NCI-H2107 treated with DMSO at 0.1 percent for 48 hours (cell line): ENCODE data around the gene SLAMF6.
"Not testable (repeated sequence)": the region's sequence is repeated elsewhere in the genome, so short reads cannot be mapped to it uniquely, and the experiment has no call there.

ENCODE experiments used
- DNase-seq: peaks from one replicate; lab custom pipeline; 2025; ENCODE audit not compliant: unreplicated experiment; lab: John Stamatoyannopoulos, UW

The SLAMF6 gene

DNA sequence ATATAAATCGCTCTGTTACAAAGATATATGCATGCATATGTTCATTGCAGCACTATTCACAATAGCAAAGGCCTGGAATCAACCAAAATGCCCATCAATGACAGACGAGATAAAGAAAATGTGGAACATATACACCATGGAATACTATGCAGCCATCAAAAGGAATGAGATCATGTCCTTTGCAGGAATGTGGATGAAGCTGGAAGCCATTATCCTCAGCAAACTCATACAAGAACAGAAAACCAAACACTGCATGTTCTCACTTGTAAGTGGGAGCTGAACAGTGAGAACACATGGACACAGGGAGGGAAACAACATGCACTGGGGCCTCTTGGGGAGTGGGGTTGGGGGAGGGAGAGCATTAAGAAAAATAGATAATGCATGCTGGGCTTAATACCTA is 5.5 kb downstream of the SLAMF6 start:
- DNase-seq = not testable (repeated sequence)

DNA sequence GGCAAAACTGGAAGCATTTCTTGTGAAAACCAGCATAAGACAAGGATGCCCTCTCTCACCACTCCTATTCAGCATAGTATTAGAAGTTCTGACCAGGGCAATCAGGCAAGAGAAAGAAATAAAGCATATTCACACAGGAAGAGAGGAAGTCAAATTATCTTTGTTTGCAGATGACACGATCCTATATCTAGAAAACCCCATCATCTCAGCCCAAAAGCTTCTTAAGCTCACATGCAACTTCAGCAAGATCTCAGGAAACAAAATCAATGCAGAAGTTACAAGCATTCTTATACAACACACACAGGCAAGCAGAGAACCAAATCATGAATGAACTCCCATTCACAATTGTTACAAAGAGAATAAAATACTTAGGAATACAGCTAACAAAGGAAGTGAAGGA is 7.1 kb downstream of the SLAMF6 start:
- not testable (repeated sequence) for DNase-seq

DNA sequence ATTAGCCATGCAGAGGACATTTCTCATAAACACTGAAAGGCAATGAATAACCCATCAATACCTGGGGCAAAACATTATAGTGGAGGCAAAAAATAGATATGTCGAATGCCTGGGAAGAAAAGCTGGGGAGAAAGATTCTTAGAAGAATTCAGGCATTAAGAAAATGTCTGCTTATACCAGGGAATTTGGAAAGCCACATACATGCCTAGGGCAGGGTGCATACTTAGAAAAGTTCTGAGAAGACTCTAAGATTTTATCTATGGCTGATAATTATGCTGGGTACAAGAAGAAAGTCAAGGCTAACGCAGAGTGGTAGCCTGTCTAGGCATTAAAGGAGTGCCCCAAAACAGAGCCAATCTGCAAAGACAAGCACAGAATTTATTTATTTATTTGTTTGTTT is 18.4 kb downstream of the SLAMF6 start:
- DNase-seq = no peak

DNA sequence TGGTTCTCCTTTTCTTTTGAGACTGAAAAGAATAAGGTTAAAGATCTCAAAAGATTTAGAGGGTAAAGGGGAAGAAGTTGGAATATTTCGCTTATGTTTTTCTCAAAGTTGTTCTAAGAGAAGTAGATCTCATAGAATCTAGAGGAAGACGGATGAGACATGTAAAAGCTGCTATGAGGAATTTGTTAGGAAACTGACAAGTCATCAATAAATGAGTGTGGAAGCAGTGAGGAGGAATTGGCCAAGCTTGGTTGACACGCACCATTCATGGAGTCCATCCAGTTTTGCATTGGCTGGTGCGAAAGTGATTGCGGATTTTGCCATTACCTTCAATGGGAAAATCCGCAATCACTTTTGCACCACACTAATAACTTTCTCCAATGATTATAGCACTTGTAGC is 20.0 kb downstream of the SLAMF6 start:
- DNase-seq = no peak

DNA sequence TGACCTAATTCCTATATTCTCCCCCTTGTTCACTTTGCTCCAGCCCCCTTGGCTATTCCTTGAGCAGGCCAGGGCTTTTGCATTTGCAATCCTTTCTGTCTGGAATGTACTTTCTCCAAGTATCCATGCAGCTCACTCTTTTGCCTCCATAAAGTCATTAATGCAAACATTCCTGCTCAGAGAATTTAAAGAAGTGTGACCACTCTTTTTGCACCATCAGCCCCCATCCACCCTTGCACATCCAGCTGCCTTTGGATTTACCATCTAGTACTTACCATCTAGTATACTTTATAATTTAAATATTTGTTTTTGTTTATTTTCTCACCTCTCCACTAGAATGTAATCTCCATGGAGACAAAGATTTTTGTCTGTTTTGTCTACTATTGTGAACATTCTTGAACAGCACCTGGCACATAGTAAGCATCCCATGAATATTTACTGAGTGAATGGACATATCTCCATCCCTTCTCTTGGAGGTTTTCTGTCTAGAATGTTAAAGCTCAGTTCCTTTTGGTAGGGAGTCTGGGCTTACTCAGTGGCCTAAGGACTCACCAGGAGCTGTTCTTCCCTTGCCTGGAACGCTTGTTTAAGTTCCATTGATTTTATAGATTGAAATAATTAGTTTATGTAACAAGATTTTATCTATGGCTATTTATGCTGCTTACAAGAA is 22.6 kb downstream of the SLAMF6 start:
- DNase-seq = no peak

DNA sequence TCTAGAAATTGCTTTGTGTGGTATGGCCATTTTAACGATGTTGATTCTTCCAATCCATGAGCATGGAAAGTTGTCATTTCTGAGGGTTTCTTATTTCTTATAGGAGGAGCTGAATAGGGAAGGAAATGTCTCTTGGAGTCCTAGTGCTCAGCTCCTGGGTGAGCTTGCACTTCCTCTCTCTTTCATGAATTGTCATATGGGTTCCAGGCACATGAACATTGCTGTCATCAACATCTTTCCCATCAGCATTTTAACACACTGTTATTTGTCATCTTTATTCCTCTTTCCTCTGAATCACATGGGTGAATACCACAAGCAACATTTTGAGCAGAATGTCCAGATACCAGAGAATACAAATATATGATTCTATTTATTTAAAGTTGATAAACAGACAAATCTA is 23.4 kb downstream of the SLAMF6 start:
- no peak for DNase-seq

DNA sequence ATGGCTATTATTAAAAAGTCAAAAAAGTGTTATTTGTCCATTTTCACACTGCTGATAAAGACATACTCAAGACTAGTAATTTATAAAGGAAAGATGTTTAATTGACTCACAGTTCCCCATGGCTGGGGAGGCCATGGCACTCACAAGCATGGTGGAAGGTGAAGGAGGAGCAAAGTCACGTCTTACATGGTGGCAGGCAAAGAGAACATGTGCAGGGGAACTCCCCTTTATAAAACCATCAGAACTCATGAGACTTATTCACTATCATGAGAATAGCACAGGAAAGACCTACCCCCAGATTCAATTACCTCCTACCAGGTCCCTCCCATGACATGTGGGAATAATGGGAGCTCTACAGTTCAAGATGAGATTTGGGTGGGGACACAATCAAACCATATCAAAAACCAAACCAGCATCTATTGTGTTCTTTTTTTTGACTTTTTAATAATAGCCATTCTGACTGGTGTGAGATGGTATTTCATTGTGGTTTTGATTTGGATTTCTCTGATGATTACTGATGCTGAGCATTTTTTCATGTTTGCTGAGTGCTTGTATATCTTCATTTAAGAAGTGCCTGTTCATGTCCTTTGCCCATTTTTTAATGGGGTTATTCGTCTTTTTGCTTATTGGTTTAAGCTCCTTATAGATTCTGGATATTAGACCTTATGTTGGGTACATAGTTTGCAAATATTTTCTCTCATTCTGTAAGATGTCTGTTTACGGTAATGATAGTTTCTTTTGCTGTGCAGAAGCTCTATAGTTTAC is 24.6 kb downstream of the SLAMF6 start:
- not testable (repeated sequence) for DNase-seq

DNA sequence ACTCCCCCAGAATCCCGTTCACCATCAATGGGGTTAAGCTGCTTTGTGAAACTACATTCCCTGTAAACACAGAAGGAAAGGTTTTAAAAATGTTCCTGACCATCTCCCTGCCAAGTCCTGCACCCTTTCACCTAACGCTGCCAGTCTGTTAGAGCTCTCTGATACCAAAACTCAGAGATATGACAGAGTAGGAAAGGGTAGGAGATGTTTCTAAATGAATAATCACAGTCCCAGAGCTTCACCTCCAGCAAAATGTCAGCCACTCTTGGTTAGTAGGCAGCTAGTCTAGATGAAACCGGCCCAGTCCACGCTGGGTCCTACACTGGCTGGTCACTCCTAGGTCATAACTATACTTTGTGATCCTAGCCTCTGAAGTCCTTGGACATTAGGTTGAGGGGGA is 26.7 kb downstream of the SLAMF6 start:
- DNase-seq = no peak

DNA sequence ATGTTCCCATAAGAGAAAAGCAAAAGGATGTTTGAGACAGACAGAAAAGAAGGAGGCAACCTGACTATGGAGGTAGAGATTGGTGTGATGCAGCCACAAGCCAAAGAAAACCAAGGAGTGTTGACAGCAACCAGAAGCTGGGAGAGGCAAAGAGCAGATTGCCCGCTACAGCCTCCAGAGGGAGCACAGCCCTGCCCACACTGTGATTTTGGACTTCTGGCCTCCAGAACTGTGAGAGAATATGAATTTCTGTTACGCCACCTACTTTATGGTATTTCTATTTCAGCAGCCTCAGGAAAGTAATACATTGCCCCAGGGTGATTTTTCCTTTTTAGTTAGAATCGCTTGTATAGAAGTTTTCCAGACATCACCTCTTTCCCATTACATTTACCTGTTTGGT is 28.4 kb downstream of the SLAMF6 start:
- no peak for DNase-seq

DNA sequence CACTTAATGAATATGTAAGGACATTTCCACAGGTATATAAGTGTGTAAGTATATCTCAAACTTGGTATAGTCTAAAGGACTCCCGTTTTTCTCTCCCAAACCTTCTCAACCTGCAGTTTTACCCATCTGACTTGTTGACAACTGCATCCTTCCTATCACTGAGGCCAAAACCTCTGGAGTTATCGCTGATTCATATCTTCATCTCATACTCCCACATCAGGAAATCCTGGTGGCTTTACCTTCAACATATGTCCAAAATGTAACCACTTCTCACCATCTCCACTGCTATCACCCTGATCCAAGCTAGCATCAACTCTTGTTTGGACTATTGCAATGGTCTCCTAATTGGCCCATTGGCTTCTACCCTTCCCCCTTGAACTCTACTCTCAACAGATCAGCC is 30.4 kb downstream of the SLAMF6 start:
- no peak for DNase-seq

DNA sequence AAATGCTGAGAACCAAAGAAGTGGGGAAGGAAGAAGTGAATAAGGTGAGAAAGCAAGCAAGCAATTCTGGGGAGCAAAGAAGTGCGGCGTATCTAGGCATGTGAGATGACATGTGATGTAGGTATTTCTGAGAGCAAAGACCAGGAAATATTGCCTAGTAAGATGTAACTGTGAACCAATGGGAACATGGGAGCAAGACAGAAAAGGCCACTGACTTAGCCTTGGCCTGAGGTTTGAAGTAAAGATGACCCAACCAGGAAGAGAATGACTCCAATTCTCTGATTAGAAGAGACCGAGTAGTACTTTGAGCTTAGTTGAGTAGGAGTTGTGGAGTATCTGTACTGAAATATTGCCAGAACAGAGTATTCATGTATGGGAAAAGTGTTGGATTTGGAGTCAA is 31.1 kb downstream of the SLAMF6 start:
- DNase-seq = no peak

DNA sequence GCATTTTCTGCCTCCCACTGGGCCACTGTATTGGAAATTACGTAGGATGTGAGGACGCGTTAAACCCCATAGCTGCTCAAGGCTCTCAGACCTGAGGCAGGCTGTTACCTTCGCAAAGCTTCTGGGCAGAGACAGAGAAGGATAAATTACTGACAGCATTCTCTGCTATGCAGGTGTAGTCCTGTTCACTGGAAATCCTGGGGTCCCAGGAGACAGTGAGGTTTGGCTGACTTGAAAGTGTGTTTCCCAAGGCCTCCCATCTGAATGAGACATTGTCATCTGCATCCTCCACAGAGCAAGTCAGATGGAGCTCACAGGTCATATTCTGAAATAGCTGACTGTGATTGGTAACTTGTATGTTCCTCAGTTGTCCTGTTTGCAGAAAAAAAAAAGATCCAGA is 32.0 kb downstream of the SLAMF6 start:
- no peak for DNase-seq

DNA sequence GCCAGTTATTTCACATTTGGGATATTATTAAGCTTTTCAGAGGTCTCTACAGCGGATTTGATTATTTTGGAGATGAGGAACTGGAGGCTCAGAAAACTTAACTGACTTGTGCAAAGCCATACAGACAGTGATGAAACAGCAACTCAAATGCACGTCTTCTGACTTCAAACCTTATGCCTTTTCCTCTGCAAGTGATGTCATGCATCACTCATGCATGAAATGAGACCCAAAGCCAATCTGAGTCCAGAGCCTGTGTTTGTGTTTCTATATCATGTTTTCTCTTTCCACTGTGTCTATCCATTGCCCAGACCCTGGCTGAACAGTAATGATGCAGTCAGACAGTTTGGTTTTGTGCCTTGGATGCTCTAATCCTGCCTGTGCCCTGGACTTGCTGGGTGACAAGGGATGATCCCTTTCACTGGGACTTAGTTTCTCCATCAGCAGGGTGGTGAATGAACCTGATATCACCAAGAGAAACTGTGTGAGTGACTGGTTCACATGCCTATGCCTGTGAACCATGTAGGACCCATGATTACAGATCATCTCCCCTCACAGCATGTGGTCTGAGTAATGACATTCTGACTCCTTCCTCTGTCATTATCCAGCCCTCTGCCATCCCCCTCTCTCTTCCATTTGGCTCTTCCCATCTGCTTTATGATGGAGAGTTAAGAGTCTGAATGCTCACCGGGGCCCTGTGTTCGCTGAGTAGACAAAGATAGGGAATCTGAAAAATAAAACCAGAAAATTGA is 33.4 kb downstream of the SLAMF6 start:
- no peak for DNase-seq

DNA sequence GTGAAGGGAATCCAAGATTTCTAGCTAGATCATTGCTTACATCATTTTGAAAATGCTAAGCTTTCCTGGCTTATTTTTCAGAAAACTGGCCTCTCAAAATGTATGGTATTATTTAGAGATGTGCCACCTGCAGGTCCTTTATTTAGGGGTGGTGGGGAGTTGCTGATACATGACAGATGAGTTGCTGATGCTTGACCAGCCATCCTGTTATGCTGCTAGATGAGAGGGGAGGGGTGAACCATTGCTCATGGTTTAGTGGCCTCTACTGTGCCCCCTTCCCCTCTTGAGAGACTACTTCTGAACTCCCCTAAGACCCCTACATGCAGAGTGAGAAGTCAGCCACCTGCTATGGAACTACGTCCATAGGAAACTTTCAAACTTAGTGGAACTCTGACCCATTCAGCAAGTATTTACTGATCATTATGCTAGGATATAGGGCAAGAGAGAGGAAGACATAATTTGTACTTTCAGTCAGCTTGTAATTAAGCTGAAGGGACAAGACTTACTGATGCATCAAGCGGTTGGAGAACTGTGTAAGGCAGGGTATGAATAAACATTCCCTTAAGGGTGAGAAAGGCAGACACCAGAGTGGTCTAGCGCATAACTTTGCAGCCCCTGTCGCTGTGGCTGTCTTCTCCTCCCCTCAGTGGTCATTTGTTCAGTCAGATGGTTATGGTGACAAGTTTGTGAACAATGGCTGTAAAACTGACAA is 34.6 kb downstream of the SLAMF6 start:
- no peak for DNase-seq

DNA sequence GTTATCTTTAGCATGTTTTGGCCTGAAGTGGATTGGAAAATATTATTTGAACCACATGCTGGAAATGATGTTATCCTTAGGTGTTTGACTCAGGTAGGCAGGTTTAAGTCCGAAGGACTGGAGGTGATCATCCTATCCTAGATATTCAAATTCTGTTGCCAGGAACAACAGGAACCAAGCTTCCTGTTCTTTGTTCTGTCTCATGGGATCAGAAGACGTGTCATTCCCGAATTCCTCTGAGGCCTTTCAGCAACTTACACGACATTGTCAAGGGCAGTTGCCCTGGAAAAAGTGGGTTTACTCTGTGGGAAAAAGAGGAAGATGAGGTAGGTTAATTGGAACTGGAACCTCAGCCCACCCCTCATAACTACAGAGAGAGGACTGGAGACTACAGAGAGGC is 36.6 kb downstream of the SLAMF6 start:
- DNase-seq = no peak

DNA sequence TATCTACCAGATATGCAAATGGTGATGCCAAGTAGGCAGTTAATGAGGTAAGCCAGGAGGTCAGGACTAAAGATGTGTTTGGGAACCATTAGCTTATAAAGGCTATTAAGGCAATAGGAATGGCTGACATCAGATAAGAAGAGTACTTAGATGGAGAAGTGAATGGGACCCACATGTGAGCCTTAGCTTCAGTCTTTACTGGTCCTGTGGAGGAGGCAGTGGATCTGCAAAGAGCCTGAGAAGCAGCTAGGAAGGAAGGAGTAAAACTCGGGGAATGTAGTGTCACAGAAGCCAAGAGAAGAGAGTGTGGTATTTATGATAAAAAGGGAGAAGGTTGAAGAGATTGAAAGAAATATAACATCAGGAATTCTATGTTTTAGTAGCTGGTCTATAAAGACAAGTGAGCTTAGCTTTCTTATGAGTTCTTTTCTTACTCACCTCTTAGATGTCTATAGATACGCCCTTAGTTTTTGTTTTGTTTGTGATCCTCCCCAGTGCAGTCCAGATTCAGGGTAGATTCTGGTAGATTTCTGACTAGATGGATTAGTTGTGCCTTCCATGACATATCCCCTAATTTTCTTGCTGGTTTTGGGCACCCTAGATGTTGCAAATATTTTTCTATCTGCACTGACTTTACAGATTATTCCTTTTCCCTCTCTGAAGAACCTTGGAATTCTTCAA is 39.4 kb downstream of the SLAMF6 start:
- no peak for DNase-seq

DNA sequence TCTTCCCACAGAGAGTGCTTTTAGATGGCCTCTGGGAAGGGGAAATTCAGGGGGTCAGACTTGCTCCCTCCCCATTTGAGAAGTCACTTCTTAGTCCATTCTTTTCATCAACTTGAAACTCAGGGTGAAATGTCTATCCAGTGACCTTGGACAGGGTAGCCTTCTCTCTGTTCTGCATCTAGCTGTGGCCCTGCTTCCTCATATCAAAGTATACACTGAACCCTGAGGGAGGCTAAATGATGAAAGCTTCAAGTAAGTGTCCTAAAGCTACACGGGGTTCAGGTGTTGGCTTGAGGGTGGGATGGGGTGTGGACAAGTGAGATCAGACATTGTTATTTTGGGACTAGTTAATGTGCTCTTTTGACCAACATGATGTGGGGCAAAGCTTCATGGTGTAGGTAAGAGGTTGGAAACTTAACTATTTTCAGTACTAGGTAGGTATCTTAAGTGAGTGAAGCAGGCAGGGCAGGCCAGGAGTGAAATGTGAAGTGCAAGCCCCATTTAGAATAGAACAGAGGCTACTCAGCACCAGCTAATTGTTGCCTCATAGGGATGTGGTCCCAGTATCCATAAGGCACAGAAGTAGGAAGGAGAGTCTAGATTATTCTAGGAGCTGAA is 41.0 kb downstream of the SLAMF6 start:
- no peak for DNase-seq

DNA sequence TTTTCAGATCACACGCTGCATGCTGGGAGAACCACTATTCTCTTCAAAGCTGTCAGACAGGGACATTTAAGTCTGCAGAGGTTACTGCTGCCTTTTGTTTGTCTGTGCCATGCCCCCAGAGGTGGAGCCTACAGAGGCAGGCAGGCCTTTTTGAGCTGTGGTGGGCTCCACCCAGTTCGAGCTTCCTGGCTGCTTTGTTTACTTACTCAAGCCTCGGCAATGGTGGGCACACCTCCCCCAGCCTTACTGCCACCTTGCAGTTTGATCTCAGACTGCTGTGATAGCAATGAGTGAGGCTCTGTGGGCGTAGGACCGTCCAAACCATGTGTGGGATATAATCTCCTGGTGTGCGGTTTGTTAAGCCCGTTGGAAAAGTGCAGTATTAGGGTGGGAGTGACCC is 42.3 kb downstream of the SLAMF6 start:
- not testable (repeated sequence) for DNase-seq

DNA sequence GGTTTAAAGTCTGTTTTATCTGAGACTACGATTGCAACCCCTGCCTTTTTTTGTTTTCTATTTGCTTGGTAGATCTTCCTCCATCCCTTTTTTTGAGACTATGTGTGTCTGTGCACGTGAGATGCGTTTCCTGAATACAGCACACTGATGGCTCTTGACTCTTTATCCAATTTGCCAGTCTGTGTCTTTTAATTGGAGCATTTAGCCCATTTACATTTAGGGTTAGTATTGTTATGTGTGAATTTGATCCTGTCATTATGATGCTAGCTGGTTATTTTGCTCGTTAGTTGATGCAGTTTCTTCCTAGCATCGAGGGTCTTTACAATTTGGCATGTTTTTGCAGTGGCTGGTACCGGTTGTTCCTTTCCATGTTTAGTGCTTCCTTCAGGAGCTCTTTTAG is 44.0 kb downstream of the SLAMF6 start:
- not testable (repeated sequence) for DNase-seq
